Embryonic facial prominence (tissue), 1 donor: ENCODE results near the gene WBP11.
"Not testable (repeated sequence)": the region's sequence is repeated elsewhere in the genome, so short reads cannot be mapped to it uniquely, and the experiment has no call there.

ENCODE experiments used
- DNase-seq: peaks from one replicate; pipeline ENCODE4 v3.0.0-alpha.2; 2016; ENCODE audit errors: extremely low spot score

WBP11 gene

DNA sequence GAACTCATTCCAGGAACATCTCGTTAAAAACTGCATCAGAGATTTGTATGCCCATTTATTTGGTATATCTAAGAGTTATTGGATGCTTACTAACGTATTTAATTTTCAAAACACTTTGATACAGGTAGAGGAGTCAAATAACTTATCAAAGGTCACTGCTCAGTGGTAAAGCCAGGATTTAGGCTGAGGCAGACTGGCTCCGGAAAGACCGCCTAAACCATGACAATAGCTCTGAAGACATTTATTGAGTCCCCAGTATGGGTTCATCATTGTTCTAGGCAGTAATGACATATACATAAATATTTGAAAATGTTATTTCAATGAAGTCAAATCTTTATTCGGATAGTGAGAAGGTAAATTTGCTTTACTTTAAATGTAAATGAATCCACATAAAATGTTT lies 30.3 kb downstream of the WBP11 start:
- no peak for DNase-seq

- peak; percentile 21 for DNase-seq
Measured at GRCh38 chr12:14771651-14772137, 31.6 kb downstream of the WBP11 start.

- DNase-seq: peak; percentile 84
Measured at GRCh38 chr12:14770496-14771461, 32.5 kb downstream of the WBP11 start.

- DNase-seq: peak; percentile 49
Measured at GRCh38 chr12:14769969-14770495, 33.2 kb downstream of the WBP11 start.

DNA sequence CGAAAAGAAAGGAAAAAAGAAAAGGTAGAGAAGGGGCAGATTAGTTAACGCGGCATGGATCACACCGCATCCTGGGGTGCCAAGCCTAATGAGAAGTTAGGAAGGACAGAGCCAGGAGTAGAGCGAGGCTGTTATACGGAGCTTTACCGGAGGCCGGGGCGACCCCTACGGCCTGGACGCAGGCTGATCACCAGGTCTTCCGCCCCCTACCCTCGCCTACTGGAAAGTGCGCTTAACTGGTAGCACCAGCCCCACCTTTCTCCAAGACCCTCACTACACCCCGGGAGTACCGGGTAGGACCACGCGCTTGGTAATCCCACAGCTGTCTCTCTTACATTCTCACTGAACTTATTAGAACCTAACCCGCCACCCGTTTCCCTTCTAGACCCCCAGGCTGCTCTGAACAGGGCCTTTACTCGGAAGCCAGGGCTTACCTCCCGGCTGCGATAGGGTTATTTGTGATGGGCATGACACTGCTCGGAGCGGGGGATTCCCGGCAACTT lies 33.8 kb downstream of the WBP11 start:
- DNase-seq: peak; percentile 8

- DNase-seq: peak; percentile 10
Measured at GRCh38 chr12:14768823-14769405, 34.4 kb downstream of the WBP11 start.

DNA sequence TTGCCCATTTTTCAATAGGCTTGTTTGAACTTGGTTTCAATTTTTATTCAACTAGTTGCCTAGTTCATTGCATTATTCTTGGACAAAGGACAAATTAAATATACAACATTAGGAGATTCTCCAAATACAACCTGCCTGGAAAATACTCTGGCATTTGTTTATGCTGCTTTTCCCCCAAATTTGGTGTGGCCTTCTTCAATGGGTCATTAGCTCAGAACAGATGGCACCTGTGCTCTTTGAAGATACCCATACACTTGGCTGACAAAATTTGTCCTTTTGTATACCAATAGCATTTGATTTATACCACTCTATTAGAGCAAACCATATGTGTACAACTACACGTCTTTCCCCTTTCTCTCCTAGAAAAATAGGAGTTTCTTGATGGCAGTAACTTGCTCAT lies 35.7 kb downstream of the WBP11 start:
- no peak for DNase-seq

DNA sequence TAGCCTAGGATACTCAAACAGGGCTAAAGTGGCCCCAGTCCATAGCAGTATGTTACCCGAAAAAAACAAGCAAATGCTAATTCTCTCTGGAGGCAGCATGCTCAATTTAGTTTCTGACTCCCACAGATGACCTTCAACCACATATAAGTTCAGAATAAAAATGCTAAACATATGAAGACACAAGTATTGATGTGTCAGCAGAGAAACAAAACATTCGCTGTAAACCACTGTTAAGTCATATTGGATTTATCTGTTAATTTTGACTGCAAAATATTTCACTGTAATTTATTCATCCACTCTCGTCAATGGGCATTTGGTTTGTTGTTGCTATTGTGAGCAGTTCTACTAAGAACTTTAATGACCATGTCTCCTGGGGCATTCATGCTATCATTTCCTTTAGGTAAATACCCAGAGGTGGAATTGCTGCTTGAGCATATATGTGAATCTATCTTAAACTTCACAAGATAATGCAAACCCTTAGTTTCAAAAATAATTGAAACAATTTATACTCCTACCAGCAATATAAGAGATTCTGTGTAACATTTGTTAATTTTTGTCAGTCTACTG lies 36.5 kb downstream of the WBP11 start:
- DNase-seq: no peak

GRCh38 chr12:14766020-14766419 lies 37.3 kb downstream of the WBP11 start:
- not testable (repeated sequence) for DNase-seq

- no peak for DNase-seq
Measured at GRCh38 chr12:14765398-14765797, 37.9 kb downstream of the WBP11 start.

DNA sequence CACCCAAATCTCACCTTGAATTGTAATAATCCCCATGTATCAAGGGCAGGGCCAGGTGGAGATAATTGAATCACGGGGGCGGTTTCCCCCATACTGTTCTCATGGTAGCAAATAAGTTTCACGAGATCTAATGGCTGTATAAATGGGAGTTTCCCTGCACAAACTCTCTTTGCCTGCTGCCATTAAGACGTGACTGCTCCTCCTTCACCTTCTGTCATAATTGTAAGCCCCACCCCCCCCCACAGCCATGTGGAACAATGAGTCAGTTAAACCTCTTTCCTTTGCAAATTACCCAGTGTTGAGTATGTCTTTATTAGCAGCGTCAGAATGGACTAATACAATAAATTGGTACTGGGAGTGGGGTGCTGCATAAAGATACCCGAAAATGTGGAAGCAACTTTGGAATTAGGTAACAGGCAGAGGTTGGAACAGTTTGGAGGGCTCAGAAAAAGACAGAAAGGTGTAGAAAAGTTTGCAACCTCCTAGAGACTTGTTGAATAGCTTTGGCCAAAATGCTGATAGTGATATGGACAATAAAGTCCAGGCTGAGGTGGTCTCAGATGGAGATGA lies 43.5 kb downstream of the WBP11 start:
- not testable (repeated sequence) for DNase-seq

DNA sequence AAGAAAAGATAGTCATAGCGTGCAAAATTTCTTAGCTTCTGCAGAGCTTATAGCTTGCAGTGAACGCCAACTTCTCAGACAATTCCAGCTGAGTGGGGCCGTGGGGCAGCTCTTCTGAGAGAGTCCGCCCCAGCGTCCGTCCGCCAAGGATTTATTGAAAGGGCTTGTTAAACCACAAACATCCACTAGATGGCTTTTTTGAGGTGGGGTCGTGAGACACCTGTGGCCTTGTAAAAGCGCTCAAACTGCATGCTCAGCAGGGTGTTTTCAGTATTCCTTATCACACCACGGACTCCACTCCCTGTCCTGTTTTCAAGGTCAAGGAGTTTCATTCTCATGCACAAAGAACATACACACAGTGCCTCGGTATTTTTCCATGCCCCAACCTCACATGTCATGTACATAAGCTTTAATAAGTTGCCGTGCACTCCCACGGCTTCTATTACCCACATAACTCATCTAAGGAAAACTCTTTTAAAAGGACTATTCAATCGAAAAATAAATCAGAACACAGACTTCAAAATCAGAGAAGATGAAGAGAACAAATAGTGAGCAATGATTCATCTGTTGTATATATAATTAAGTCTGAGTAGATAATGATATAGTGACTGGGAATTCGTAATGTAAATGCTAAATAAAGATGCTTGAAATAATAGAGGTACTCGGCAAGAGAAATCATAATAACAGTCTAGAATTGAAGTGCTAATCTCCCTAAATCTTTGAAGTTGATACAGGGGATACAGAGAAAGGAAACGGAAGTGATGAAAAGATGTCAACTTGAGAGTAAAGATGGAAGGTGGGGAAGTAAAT lies 46.7 kb downstream of the WBP11 start:
- no peak for DNase-seq

GRCh38 chr12:14751986-14752385 lies 51.3 kb downstream of the WBP11 start:
- no peak for DNase-seq

DNA sequence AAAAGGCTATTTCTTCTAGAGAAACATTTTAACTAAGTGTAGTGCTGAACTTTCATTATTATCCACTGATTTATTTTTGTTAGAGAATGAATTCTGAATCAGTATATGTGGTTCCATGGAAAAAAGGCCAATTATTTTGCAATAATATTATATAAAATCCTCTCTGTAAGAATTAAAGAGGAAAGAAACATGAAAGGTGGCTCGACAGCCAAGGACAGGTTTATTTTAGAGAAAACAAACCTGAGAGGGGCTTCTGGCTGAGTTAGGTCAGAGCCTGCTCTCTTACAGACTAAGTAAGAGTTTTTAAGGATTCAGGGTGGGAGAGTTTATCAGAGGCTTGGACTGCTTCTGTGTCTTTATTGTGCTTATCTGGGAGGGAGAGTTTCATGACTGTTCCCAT lies 60.2 kb downstream of the WBP11 start:
- no peak for DNase-seq

- no peak for DNase-seq
Measured at GRCh38 chr12:14741942-14742341, 61.3 kb downstream of the WBP11 start.

- no peak for DNase-seq
Measured at GRCh38 chr12:14741153-14741552, 62.1 kb downstream of the WBP11 start.

- DNase-seq: not testable (repeated sequence)
Measured at GRCh38 chr12:14736441-14736840, 66.8 kb downstream of the WBP11 start.
